Stomach (tissue), 4 donors: Measurements from ENCODE around the gene SLIT1.

Experiments used
- POLR2AphosphoS5 ChIP-seq, 3 donors: sonication (generic); formaldehyde crosslinking; IDR thresholded peaks; one replicate each; pipeline ENCODE4 v1.6.1; 2016; ENCODE audit warnings: antibody characterized with exemption in 3 of 3
- TF ChIP-seq, protein P1 (sequence below), 7 experiments: fragments of 450-650 bp in 4 of 7; fragments of 200-600 bp in 3 of 7; sonication (generic) in 3 of 7; IDR thresholded peaks; one replicate each; pipeline ENCODE4 v1.5.1; 2016 to 2019; ENCODE audit warnings: antibody characterized with exemption in 7 of 7, control low read depth in 2 of 7, mild to moderate bottlenecking in 1 of 7

DNA sequence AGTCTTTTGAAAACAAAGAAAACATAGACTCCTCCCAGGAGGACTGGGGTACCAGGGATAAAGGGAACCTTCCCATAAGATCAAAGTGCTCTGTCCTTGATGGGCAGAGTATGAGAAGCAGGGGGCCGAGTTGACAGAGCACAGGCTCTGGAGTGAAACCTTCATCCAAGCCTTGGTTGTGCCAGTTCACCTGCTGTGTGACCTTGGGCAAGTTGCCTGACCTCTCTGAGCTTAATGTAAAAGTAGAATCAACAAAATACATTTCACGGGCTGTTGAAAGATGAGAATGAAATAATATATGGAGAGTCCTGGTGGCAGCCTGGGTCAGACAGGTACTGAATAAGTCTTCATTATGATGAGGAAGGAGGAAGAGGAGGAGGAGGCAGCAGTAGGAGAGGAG is 69.9 kb downstream of the SLIT1 start:
- TF ChIP-seq, protein P1, sequence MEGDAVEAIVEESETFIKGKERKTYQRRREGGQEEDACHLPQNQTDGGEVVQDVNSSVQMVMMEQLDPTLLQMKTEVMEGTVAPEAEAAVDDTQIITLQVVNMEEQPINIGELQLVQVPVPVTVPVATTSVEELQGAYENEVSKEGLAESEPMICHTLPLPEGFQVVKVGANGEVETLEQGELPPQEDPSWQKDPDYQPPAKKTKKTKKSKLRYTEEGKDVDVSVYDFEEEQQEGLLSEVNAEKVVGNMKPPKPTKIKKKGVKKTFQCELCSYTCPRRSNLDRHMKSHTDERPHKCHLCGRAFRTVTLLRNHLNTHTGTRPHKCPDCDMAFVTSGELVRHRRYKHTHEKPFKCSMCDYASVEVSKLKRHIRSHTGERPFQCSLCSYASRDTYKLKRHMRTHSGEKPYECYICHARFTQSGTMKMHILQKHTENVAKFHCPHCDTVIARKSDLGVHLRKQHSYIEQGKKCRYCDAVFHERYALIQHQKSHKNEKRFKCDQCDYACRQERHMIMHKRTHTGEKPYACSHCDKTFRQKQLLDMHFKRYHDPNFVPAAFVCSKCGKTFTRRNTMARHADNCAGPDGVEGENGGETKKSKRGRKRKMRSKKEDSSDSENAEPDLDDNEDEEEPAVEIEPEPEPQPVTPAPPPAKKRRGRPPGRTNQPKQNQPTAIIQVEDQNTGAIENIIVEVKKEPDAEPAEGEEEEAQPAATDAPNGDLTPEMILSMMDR (IDR thresholded peaks at IDR 0.05): no peak
- TF ChIP-seq POLR2AphosphoS5 (IDR thresholded peaks at IDR 0.05): no peak
